Stimulated activated CD4-positive, alpha-beta T cell treated with anti-CD3 and anti-CD28 coated beads, TNF-alpha, amount 100 ng/mL, for 4 hours (primary cell): ENCODE measurements around the gene TMEM132C.
"Not testable (repeated sequence)": the region's sequence is repeated elsewhere in the genome, so short reads cannot be mapped to it uniquely, and the experiment has no call there.

ENCODE experiments used
- DNase-seq, 3 experiments: peaks; one replicate each; pipeline ENCODE4 v3.0.0-alpha.2; 2020; ENCODE audit warnings: low read depth in 3 of 3

The TMEM132C gene

DNA sequence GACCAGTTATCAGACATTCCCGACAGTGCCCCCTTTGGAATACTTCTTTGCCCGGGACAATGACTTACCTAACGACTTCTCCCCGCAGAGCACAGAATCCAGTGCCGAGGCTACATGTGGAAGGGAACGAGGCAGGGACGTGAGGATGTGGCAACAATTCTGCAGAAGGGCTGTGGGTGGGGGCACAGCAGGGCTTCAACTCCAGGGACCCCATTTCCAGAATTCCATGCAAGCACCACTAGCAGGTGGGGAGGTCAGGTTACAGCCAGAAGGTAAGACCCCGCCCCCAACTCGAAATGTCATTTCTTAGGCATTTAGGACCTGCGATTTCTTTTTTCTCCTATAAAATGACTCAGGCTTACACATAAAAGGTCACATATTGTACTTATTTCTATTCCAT, 207.9 kb downstream of the TMEM132C start:
- DNase-seq, result no peak

DNA sequence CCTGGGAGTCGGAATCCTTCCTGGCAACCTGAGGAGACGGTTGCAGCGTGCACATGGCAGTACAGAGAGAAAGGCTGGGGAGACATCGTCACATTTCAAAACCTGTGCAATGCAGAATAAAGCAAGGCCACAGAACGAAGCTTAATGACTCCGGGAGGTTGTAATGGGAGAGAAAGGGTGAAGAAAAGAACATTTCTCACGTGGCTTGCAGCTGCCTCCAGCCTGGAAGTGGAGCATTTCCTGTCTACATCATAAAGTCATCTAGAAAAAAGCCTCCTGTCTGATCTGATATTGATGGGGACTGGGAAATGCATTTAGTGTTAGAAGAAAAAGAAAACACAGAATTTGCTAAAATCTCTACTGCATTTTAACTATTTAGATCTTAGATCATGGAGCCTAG, 209.3 kb downstream of the TMEM132C start:
- DNase-seq, result no peak

DNA sequence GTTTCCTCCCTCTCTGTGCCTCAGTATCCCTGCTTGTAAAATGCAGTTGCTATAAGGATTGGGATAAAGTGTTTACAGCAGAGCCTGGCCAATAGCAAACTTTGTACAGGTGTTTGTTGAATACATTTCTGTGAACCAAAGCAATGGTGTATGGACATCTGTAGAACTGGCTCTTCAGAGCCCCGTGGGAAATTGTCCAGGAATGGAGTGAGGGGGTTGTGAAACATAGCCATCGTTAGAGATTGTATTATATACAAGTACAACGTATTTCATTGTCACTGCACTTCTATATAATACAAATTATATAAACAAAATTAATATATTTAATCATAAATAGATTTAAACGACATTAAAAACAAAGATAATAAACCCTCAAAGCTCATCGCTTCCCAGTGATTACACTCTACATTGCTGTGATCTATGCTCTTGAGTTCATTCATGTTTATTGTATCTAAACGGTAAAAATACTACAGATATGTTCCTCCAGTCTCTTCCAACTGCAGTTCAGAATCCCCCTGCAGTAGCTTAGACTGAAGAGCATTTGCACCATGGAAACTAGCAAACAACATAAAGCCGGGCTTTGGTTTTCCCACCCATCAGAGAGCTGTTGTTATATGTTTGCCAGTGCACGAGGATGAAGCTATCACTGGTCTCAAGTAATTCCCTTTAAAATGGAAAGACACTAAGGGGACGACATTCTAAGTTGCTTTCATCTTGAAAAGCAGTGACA, 216.7 kb downstream of the TMEM132C start:
- DNase-seq, result no peak

DNA sequence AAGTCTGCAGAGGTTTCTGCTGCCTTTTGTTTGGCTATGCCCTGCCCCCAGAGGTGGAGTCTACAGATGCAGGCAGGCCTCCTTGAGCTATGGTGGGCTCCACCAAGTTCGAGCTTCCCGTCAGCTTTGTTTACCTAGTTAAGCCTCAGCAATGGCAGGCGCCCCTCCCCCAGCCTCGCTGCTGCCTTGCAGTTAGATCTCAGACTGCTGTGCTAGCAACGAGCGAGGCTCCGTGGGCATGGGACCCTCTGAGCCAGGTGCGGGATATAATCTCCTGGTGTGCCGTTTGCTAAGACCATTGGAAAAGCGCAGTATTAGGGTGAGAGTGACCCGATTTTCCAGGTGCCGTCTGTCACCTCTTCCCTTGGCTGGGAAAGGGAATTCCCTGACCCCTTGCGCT, 230.4 kb downstream of the TMEM132C start:
- not testable (repeated sequence) for DNase-seq

DNA sequence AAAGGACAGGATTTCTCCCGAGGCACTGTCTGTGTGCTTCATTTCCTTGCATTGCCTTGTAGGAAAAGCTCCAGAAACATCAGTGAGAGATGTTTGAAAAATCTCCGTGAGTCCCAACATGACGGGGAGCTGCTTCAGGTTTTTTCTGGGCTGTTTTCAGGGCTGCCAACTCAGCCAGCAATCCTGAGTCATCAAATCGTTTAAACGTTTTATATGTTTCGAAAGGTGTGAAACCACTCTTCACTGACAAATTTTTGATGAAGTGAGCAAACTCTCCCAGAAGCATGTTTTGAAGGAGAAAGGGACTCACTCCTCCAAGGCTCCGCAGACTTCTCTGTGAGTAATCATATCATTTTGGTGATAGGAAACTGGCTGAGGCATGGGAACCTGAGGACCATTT, 240.5 kb downstream of the TMEM132C start:
- no peak for DNase-seq

DNA sequence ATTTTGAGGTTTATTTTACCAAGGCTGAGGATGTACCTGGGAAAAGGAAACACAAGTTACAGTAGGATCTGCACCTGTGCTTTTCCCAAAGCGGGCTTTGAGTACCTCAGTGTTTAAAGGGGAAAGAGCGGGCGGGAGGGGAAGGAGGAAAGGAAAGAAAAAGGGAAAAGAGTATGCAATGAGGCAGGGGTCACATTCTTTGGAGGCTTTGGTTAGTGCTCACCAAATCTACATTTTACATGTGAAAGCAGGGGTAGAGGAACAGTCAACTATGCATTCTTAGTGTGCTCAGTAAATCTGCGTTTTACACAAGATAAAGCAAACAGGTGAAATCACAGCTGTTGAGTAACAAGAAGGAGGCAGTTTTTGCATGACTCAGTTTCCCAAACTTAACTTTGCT, 242.2 kb downstream of the TMEM132C start:
- DNase-seq, result no peak

DNA sequence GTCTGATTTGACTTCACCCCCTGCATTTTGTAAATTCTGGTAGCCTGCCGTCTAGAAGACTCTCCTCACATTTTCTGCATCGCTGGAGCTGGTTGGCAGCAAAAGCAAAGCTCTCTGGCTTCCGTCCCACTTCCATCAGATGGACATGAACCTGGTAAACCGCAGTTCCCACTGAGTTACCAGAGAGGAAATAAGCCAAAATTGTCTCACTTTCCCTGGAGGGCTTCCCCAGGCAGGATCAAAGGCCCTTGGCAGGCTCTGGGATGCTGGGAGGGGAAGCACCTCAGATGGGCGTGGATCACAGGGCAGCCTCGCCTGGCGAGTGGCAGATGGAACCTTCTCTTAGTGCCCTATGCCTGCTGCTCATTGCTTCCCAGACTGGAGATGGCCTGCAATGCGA, 243.5 kb downstream of the TMEM132C start:
- DNase-seq, result no peak

DNA sequence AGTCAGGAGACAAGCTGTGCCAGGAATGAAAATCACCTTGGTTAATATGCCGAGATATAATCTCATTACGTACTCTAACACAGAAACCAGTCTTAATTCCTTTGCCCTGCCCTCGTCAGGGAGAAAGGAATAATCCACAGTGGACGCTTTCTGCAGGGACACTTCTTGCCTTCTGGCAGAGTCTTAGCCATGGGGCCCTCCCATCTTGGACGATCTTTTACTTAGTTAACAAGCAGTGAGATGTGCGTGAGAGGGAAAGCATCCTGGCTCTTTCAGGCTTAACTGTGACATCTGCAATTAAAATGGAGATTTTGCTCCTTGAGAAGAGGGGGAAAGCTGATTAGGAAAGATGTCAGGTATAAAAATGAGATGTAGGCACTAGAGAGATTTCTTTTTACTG, 246.4 kb downstream of the TMEM132C start:
- no peak for DNase-seq

DNA sequence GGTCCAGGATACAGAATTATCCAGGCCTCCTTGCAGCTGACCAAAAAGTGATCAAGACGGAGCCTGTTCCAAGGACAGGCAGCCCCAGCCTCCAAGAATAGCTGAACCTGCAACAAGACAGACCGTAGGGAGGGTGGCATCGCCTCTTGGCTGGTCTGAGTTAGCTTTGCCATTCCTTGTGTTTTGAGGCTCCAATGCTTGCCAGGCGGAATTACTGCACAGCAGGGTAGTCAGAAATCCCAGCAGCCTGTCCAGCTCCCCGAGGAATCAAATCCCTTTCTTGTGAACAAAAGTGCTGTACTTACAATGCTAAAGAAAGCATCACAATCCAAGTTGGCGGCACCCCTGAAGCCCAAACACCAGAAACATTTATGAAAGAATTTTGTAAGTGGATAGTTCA, 246.9 kb downstream of the TMEM132C start:
- DNase-seq, result no peak

DNA sequence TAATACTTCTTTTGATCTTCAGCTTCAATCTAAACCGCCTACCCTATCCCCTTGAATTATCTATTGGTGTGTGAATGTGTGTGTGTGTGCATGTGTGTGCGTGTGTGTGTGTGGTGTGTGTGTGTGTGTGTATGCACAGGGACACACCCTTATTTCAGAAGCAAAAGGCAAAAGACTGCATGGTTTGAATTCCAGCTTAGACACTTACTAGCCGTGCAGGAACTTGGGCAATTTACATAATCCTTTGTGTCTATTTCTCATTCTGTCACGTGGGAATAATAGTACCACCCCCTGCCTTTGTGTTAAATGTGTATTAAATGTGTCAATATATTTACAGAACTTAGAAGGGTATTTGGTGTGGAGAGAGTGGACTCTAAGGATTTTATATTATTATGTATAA, 251.7 kb downstream of the TMEM132C start:
- DNase-seq, result no peak

DNA sequence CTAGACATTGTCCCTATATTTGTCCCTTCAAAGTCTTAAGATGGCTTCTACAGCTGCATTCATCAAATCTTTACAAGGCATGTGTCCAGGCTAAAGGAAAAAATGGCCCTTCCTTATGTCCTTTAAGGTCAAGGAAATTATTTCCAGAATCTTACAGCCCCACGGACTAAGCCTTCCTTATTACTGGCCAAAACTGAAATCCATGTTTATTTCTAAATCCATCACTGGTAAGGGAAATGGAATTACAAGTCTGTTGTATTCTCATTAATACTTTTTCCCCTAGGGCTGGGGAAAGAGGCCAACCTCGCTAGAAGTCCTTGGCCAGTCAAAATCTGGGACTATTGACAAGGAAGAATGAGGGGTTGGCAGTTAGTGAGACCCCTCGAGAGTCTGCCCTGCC, 252.5 kb downstream of the TMEM132C start:
- DNase-seq, result no peak

DNA sequence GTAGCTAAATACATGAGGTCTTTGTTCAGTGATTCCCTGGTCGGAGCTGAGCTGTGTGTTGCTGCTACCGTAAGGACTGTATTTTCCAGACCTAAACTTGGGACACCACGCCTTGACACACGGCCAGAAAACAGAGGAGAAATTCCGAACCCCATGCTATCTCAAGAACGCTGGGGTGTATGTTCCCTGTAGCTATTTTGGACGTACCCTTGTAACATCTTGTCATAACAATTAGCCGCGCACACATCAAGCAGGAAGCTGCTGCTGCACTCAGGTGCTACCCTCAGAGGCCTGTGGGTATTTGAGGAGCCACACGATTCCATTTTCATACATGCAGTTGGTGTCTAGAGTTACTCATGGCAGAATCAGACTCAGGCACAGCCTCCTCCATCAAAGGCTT, 255.0 kb downstream of the TMEM132C start:
- DNase-seq, result no peak

DNA sequence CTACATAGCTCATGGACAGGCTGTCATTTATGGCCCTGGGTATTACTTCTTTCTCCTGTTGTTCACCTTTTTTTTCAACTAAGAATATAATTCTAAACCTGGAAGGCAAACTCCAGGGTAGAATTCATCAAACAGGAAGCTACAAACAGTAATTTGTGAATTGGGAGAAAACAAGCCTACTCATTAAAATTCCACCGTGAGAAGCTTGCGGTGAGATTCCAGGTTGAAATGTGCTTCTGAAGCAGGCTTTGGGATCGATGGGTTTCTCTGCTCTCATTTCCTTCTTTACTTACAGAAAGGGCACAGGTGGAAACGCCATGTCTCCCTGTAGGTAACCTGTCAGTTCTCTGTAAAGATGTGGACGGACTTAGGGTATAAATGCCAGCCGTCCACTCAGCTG, 257.5 kb downstream of the TMEM132C start:
- DNase-seq, result no peak

DNA sequence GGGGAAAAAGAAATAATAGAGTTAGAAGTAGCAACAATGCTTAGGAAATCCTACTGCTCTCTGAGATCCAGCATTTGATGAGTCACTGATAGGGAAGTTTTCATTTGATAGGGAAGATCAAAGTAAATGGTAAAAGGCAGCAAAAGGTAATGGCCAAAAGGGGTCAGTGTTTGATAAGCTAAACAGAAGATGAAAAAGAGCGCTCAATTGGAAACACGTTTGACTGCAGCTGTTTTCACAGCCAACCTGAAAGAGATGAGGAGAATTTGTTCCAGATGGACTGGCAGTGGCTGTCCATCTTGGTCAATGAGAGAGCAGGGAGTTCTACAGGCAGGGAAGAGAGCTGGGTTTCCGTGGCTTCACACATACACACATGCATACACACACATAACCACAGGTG, 264.2 kb downstream of the TMEM132C start:
- no peak for DNase-seq

DNA sequence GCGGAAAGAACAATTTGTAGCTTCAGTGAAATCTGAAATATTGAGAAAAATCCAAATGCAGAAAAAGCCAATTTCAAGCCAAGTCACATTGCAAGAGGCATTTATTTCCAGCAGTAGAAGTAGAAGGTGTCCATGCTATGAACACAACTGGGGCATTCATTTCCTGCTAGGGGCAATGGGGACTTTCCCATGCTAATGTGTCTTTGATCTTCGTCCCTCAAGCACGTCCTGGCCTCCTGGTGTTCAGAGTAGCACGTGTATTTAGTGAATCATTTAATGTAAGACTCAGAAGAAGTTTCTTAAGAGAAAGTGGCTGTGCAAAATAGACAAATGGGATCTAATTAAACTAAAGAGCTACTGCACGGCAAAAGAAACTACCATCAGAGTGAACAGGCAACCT, 267.9 kb downstream of the TMEM132C start:
- no peak for DNase-seq

DNA sequence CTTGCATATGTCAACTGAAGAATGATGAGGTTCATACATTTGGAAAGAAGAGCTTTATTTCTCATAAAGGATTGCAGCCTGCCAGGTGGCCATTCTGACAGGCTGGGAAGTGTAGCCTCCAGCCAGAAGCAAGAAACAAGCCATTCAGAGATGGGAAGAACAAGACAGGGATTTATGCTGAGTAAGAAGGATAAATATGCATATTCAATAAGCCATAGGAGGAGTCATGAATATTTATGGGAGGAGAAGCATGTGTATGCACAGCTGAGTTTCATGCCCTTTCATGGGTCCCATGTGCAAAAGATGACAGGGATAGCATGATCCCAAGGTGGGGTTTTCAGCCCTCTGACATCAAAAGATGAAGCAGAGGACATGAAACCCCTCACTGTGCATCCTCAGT, 269.8 kb downstream of the TMEM132C start:
- no peak for DNase-seq

DNA sequence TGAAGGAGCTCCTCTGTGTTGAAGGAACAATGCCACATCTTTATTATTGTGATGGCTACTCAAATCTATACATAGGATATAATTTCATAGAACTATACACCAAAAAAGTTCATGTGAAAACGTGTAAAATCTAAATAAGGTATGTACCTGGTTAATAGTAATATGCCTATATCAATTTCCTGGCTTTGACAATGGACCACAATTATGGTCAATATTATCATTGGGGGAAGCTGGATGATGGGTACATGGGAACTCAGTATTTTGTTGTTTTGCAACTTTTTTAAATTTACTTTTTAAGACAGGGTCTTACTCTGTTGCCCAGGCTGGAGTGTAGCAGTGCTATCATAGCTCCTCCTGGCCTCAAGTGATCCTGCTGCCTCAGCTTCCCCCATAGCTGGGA, 270.7 kb downstream of the TMEM132C start:
- DNase-seq, result no peak

DNA sequence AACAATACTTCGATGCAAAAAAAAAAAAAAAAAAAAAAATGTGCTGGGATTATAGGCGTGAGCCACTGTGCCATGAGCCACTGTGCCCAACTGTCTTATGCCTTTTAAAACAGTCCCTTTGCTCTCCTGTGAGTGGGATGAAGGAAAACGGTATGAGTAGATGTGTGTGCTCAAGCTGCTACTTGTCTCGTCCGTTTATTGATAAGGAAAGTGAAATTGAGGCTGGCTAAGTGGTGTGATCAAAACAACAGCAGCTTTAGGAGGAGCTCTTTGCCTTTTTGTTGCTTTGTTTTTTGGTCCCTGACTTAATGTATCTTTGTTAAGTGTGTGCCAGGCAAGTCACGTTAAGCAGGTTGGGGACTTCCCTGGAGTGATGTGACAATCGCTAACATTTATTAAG, 275.9 kb downstream of the TMEM132C start:
- no peak for DNase-seq

DNA sequence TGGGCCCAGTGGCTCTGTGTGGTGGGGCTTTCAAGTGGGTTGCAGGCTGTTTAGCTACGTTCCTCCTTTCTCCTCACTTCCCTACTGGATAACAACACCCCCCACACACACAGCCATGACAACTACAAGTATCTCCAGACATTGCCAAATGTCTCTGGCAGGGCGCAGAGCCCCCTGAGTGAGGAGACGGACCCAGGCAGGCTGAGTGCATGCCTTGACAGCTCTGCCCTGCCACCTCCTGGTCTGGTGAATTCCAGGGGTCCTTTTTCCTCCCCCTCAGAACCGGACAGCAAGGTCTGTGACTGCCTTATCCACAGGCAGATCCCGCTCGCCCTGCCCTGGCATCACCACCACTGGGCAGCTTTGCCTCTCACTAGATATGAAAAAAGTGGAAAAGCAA, 276.5 kb downstream of the TMEM132C start:
- no peak for DNase-seq

DNA sequence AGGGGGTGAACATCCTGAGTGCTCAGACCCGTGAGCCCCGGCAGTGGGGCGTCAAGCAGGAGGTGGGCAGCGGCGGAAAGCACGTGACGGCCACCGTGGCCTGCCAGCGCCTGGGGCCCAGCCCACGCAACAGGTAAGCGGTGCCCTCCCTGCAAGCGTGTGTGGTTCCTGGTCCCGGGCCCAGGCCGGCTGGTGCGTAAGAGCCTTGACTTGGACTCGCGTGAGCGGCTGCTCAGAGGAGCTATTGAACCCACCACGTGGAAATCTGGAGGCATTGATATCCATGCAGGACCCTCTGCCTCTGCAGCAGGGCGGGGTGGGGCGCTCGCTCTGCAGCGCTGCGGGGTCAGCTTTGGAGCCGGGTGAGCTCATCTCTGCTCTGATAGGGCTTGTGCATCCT, 277.0 kb downstream of the TMEM132C start:
- DNase-seq, result no peak

DNA sequence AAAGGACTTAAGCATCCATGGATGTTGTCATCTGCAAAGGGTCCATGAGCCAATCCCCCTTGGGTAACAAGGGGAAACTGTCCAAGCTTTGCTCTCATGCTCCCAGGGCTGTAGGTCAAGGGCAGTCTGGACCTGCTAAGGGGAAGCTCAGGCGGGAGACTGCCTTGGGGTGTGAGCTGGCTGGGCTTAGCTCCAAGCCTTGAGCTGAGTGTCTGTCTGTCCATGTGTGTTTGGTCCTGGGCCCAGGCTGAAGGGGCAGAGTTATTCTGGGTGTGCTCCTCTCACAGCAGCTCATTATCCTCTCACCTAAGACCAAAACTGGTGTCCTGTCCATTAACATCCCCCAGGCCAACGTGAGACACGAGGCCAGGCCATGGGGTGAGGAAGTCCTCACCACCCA, 282.0 kb downstream of the TMEM132C start:
- DNase-seq, result no peak

DNA sequence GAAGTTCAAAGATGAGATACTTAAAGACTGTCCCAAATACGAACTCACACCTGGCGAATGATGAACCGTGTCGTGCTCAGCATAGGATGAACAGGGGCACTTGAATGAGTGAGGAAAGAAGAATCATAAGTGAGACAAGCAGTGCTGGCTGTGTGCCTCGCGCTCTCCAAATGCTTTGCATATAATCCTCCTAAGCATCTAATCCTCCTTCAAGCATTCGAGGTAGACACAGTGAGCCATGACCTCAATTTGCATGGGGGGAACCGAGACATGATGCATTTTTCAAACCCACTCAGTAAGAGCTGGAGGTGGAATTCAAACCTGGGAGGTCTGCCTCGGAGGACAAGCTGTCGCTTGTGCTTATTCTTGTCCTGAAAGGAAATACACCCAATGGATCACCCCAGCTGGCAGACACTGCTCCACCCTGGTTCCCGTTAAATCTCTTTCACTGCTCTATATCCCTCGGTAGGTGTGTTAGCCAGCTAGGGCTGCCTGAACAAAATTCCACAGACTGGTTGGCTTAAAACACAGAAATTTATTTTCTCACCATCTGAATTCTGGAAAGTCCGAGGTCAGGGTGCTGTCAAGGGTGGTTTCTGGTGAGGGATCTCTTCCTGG, 282.7 kb downstream of the TMEM132C start:
- DNase-seq, result no peak

DNA sequence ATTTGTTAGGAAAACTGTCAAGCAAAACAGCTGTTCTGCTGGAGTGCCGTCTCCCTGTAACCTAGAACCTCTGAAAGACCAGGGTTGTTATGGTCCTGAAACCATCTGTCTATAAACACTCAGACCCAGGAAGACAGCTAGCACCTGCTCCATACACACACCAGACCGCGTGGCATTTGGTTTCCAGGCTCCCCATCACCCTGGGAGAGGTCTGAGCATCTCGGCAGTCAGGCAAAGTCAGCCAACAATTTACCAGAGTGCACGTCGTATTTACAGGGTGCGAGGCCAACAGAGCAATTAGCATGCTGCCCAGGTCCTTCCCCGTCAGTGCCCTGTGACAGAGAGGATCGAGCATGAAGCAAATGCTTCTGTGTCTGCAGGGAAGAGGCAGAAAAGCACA, 284.3 kb downstream of the TMEM132C start:
- DNase-seq, result no peak
